GM19468 (cell line): ENCODE measurements around the gene HOXC6.
A peak's percentile ranks its signal among the peaks of the same experiment; 100 is the strongest.

Experiments used
- ATAC-seq: cut with Tn5 transposase; IDR thresholded peaks from one replicate; pipeline ENCODE4 v1.9.1; 2021; ENCODE audit warnings: mild to moderate bottlenecking, moderate library complexity, moderate number of reproducible peaks; ENCODE audit not compliant: unreplicated experiment; ENCODE audit errors: extremely low read depth

HOXC6 gene

GRCh38 chr12:54051874-54052437 lies 23.7 kb downstream of the HOXC6 start:
- no peak for ATAC-seq

GRCh38 chr12:54052438-54053002 lies 24.3 kb downstream of the HOXC6 start:
- ATAC-seq, result no peak

GRCh38 chr12:54053003-54053750 lies 24.9 kb downstream of the HOXC6 start:
- ATAC-seq, result peak; percentile 44

DNA sequence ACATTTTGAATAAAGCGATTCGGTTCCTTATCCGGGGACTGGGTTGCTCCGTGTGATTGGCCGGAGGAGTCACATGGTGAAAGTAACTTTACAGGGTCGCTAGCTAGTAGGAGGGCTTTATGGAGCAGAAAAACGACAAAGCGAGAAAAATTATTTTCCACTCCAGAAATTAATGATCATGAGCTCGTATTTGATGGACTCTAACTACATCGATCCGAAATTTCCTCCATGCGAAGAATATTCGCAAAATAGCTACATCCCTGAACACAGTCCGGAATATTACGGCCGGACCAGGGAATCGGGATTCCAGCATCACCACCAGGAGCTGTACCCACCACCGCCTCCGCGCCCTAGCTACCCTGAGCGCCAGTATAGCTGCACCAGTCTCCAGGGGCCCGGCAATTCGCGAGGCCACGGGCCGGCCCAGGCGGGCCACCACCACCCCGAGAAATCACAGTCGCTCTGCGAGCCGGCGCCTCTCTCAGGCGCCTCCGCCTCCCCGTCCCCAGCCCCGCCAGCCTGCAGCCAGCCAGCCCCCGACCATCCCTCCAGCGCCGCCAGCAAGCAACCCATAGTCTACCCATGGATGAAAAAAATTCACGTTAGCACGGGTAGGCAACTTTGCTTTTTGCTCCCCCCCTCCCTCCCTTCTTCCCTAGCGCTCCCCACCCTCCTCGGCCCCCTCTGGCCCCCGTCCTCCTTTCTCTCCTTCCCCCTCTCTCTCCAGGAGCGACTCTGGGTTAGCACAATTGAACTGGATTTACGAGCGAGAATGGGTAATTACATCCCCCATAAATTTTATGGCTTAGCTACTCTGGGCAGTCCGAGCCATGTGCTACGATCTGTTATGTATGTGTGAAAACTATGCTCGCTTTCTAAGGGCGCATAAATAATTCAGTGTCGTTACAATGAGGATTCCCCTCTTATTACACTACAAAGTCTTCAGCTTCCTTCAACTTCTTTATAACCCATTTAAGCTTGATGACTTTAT lies 25.8 kb downstream of the HOXC6 start, which contains the start of gene HOXC4:
Gene HOXC4, plus strand, starts transcription at position 85 of the 991 bp plus-strand sequence. Its CDS starts 88 bp downstream, at position 173.
- ATAC-seq, result no peak

DNA sequence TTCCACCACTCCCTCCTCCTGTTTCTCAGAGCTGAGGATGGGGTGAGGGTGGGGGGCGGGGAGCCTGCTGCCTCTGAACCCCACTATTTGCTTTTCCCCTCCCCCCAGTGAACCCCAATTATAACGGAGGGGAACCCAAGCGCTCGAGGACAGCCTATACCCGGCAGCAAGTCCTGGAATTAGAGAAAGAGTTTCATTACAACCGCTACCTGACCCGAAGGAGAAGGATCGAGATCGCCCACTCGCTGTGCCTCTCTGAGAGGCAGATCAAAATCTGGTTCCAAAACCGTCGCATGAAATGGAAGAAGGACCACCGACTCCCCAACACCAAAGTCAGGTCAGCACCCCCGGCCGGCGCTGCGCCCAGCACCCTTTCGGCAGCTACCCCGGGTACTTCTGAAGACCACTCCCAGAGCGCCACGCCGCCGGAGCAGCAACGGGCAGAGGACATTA lies 26.5 kb downstream of the HOXC6 start:
- ATAC-seq, result no peak

- ATAC-seq, result no peak
Measured at GRCh38 chr12:54055552-54055951, 27.3 kb downstream of the HOXC6 start.

DNA sequence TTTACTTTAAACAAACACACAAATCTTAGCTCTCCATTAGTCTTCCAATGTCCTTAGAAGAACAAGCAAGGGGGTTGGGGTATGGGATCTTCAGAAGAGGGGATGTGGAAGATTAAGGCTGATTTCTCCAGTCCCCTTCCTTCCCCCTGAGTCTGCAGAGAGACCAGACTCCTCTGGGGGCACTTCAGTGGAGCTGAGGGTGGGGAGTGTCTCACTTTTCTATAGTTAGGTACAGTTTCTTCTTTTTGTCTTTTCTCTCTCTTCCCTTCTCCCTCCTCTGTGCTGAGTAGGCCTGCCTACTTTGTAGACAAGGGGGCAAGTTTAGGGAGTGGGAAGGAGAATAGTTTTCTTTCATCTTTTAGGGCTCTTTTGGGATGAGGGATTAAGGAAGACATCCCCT lies 27.9 kb downstream of the HOXC6 start:
- ATAC-seq, result no peak

- ATAC-seq, result no peak
Measured at GRCh38 chr12:54058128-54058768, 30.0 kb downstream of the HOXC6 start.

GRCh38 chr12:54059668-54060067 lies 31.4 kb downstream of the HOXC6 start:
- no peak for ATAC-seq

GRCh38 chr12:54060174-54060974 lies 32.1 kb downstream of the HOXC6 start:
- ATAC-seq, result no peak

DNA sequence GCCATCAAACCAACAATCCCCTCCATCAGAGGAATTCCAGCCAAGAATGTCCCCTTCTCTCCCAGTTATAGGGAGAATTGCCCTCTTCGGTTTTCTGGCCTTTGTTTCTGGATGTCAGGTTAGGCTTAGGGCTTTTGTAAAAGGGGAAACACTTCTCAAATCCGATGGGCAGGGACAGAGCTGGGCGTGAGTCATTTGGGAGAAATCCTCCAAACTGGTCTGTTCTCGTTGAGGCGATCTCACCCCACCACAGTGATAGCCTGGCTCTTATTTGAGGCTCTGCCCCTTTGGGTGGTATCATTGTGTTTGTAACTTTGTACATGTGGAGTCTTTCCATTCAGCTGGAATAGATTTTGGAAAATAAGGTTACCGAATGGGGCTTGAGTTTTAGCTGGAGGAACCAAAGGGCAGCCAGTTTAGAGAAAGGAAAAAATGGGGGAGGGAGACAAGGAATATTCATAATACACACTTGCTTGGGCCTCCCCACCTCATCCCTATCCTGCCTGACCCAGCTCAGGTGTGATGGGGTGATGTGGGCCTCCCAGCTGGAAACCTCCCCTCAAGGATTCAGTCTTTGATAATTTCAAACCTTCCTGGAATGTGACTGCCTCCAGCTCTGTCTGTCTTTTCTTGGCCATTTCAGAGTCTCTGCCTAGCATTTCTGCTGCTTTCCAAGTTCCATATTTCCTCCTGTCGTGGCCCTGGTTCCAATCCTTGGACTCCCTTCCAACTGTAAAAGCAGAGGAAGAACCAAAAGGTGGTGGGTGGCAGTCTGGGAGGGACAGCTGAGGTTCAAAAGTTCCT lies 32.9 kb downstream of the HOXC6 start:
- ATAC-seq, result no peak

GRCh38 chr12:54065677-54066076 lies 37.4 kb downstream of the HOXC6 start:
- no peak for ATAC-seq

DNA sequence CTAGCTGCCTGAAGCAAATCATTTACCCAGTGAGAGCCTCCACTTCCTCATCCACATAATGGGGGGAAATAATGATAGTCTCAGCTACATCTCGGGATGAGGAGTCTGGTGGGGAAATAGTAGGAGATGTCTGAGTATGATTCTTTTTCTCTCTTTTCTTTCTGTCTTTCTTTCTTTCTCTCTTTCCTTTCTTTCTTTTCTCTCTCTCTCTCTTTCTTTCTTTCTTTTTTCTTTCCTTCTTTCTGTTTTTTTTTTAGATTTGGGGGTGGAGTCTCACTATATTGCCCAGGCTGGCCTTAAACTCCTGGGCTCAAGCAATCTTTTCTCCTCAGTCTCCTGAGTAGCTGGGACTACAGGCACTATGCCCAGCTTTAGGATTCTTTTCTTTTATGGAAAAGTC lies 38.2 kb downstream of the HOXC6 start:
- ATAC-seq, result no peak

- ATAC-seq, result no peak
Measured at GRCh38 chr12:54068418-54069070, 40.3 kb downstream of the HOXC6 start.

DNA sequence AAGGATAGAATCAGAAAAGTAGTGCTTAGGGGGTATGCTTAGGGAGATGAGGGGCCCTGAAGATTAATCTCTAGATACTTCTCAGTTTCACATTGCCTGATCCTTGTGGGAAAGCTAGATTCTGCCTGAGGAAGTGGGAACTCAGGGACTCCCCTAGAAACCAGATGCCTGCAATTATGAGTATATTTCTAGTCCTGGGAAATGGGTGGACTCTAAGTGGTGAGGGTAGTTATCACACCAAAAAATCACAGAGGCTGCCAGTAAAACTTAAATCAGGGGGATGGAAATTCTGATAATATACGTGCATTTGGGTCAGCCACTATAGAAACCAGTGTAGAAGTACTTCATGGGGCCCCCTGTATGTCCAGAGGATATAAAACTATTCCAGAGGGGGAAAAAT lies 43.7 kb downstream of the HOXC6 start:
- ATAC-seq, result no peak

DNA sequence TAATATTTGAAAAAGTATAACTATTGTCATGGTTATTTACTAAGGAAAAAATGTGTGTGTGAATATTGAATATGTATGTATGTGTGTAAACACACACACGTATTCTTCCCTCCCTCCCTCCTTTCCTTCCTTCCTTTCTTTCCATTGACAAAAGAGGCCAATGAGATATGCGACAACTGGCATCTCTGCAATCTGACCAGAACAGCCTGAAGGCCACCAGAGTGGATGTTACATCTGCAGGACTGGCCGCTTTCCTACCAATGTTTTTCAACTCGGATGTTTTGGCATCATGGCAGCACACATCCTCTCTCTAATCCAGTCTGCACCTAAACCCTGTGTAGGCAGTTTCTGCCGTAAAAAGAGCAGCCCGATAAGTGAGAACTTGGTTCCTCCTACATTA lies 46.1 kb downstream of the HOXC6 start:
- no peak for ATAC-seq

- ATAC-seq, result no peak
Measured at GRCh38 chr12:54075409-54075808, 47.2 kb downstream of the HOXC6 start.

DNA sequence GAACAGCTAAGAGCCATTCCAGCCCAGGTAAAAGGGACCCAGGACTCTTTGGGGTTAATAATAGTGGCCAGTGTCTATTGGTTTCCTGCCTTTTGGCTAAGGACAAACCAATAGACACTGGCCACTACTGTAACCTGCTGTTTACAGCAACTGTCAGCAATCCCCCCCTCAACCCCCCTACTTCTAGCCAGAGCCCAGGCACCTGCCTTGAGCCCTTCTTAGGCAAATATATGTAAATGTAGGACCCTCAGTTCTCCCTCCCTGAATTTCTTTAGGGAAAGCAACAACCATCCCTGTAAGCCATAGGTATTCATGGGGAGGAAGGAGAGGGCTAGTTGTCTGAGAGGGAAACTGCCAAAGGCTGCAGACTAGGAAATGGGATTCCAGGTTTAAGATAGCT lies 47.7 kb downstream of the HOXC6 start:
- ATAC-seq, result no peak
